ENCODE measurements around the gene NPW. TPM values are rescaled to one million over a fixed set of nuclear protein-coding genes. Genes with fewer than 3 reads are reported as not detected.

Gene NPW
- total and polyA plus RNA-seq, 7 donors: 0.14 to 0.66 (median 0.43) TPM; not detected in 4

DNA sequence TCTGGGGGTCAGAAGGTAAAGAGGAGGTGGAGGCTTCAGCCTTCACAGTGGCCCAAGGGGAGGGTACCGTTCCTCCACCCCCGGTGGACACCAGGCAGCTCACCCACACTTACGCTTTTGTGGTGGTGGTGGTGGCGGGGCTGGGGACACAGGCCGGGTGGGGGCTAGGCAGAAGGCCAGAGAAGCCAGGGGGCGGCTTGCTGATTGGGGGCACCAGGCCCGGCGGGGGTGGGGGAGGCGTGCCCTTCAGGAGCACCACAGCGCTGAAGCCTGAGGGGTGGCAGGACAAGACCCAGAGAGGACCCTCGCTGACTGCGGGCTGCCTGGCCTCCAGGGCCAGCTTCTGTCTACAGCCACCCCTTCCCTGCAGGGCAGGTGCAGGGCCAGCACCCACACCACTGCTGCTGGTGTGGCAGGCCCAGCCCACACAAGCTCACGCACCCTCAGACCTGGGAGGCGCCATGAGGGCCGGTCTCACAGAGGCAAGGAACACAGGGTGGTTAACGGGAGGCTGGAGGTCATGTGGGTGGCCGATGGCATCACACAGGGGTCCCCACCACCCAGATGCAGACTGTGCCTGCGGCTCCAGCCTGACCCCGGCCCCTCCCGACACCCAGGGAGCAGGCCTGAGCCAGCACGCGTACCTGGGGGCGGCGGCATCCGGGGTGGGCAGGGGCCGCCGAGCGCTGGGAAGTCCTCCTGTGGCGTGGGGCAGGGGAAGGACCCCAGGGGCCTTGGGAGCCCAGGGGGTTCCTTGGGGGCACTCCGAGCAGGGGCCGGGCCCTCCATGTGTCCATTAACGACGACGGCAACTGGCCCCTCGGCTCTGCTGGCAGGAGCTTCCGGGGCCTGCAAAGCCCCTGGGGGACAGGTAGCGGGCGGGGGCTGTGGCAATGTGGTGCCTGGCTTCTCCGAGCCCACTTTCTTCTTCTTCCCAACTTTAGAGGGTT is 20.5 kb upstream of the NPW start:
- 89 to 93% (median 92%) methylated on average over 35 to 39 of the region's 39 CpGs for WGBS, 3 donors
- Histone ChIP-seq H3K9me3 (no peaks in the 10 kb centered on the region), H3K27ac (peak overlapping the region; percentile 63), H3K4me1 (peaks cover 27% of the 10 kb centered on the region), H3K27me3 (ENCODE audit: insufficient read depth in 3 of 3, low read length in 2 of 3) (no peaks in the 10 kb centered on the region), H3K36me3 (ENCODE audit: insufficient read depth in 1 of 2, low read depth in 1 of 2) (peaks cover 8 to 63% of the 10 kb centered on the region in 2 donors), H3K4me3 (no peak overlapping the region)
- TF ChIP-seq, protein P1, sequence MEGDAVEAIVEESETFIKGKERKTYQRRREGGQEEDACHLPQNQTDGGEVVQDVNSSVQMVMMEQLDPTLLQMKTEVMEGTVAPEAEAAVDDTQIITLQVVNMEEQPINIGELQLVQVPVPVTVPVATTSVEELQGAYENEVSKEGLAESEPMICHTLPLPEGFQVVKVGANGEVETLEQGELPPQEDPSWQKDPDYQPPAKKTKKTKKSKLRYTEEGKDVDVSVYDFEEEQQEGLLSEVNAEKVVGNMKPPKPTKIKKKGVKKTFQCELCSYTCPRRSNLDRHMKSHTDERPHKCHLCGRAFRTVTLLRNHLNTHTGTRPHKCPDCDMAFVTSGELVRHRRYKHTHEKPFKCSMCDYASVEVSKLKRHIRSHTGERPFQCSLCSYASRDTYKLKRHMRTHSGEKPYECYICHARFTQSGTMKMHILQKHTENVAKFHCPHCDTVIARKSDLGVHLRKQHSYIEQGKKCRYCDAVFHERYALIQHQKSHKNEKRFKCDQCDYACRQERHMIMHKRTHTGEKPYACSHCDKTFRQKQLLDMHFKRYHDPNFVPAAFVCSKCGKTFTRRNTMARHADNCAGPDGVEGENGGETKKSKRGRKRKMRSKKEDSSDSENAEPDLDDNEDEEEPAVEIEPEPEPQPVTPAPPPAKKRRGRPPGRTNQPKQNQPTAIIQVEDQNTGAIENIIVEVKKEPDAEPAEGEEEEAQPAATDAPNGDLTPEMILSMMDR (IDR thresholded peaks at IDR 0.05): no peak
- intact Hi-C loops (cut with DNase I): no loop called here
- DNase-seq (peak in 1 of 2 donors; percentile 21), ATAC-seq (no peak)

- Histone ChIP-seq H3K36me3 (ENCODE audit: insufficient read depth in 1 of 2, low read depth in 1 of 2) (peaks cover 8 to 63% of the 10 kb centered on the region in 2 donors), H3K4me3 (no peak overlapping the region), H3K9me3 (no peaks in the 10 kb centered on the region), H3K4me1 (peaks cover 36% of the 10 kb centered on the region), H3K27me3 (ENCODE audit: insufficient read depth in 3 of 3, low read length in 2 of 3) (no peaks in the 10 kb centered on the region), H3K27ac (no peak overlapping the region)
- TF ChIP-seq, protein P1 (IDR thresholded peaks at IDR 0.05): no peak
- DNase-seq (peak in 1 of 2 donors; percentile 54), ATAC-seq (no peak)
- intact Hi-C loops (cut with DNase I): no loop called here
- 72 to 81% (median 76%) methylated on average over 20 to 28 of the region's 28 CpGs for WGBS, 3 donors
Observed at GRCh38 chr16:1999866-2000514, 19.6 kb upstream of the NPW start.

- 93 to 95% (median 95%) methylated on average over 17 to 19 of the region's 19 CpGs for WGBS, 3 donors
- TF ChIP-seq, protein P1 (IDR thresholded peaks at IDR 0.05): no peak
- Histone ChIP-seq H3K4me1 (peaks cover 46% of the 10 kb centered on the region), H3K36me3 (ENCODE audit: insufficient read depth in 1 of 2, low read depth in 1 of 2) (peaks cover 8 to 63% of the 10 kb centered on the region in 2 donors), H3K9me3 (no peaks in the 10 kb centered on the region), H3K27ac (no peak overlapping the region), H3K27me3 (ENCODE audit: insufficient read depth in 3 of 3, low read length in 2 of 3) (no peaks in the 10 kb centered on the region), H3K4me3 (no peak overlapping the region)
- DNase-seq: no peak
- intact Hi-C loops (cut with DNase I): no loop called here
- no peak for ATAC-seq
Observed at GRCh38 chr16:2001035-2001434, 18.6 kb upstream of the NPW start.

DNA sequence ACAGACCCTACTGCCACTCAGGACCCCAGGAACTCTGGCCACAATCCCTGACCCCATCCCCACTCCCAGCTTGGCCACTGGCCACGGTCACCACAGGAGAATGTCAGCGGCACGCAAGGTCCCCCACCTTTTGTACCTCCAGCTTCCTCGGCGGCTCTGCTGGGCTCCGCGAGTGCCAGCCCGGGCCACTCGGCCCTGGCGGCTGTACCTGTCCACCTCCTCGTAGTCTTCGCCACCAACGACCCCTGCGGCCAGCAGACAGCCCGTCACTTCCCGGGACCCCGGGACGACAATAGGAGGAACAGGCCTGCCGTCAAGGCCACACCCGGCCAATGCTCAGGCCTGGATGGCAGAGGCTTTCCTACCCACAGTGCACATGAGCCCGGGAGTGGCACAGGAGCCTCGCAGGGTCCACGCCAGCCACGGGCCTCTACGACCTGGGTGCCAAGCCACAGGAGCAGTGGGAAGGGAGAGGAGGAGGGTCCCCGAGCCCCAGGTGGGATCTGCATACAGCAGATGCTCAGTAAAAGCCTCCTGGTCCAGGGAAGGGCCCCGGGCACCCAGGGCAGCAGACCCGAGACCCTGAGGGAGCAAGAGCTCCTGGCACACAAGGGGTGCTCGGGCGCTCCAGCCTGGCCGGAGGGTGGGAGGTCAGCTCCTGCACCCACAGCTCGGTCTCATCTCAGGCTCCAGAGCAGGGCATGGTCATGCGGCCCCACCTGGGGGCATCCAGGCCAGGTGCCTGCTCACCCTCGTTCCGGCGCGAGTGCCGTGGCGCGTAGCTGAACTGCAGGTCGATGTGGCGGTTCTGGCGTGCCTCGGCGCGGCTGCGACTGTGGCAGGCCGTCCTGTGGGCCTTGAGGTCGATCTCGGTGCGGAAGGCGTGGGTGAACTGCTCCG is 17.9 kb upstream of the NPW start:
- intact Hi-C loops (cut with DNase I): no loop called here
- no peak for ATAC-seq
- WGBS, 3 donors: 92 to 95% (median 93%) methylated on average over 51 to 53 of the region's 53 CpGs

More for the DNA sequence above, 17.9 kb upstream of the NPW start:
- Histone ChIP-seq H3K27me3 (ENCODE audit: insufficient read depth in 3 of 3, low read length in 2 of 3) (no peaks in the 10 kb centered on the region), H3K4me1 (peaks cover 49% of the 10 kb centered on the region), H3K27ac (no peak overlapping the region), H3K9me3 (no peaks in the 10 kb centered on the region), H3K4me3 (no peak overlapping the region), H3K36me3 (ENCODE audit: insufficient read depth in 1 of 2, low read depth in 1 of 2) (peaks cover 8 to 62% of the 10 kb centered on the region in 2 donors)
- peak in 1 of 2 donors; percentile 52 for DNase-seq
- TF ChIP-seq, protein P1 (IDR thresholded peaks at IDR 0.05): no peak
